ENCODE results near the gene MSH3. TPM values are rescaled to one million over a fixed set of nuclear protein-coding genes. Genes with fewer than 3 reads are reported as not detected.
"Not testable (repeated sequence)": the region's sequence is repeated elsewhere in the genome, so short reads cannot be mapped to it uniquely, and the experiment has no call there.

MSH3 gene
- total RNA-seq, 1 experiment from 2014 or later = 21.9 TPM

DNA sequence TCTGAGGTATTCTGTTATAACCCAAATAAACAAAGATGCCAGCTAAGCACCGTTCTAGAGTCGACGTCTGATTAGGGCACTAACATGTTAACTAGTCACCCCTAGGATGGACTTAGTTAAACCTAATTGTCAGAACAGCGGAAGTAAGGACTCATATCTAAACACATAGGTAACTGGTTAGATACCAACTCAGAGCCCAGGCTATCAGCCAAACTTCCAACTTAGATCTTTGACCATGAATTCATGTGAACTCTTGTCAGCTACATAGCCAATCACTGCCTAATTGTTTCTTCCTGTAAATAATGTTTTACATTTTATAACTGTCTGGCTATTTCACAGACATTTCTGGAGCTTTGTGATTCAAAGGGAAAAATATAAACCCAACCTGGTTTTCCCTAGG is 84.6 kb downstream of the MSH3 start:
- Mint-ChIP-seq H3K27me3 (ENCODE audit: insufficient read depth, unreplicated experiment) (no peaks in the 10 kb centered on the region), H3K9me3 (ENCODE audit: unreplicated experiment) (no peaks in the 10 kb centered on the region), H3K36me3 (ENCODE audit: insufficient read depth, unreplicated experiment) (peaks cover 16% of the 10 kb centered on the region), H3K27ac (ENCODE audit: low read depth, unreplicated experiment) (no peak overlapping the region), H3K4me1 (ENCODE audit: insufficient read depth, unreplicated experiment) (no peaks in the 10 kb centered on the region), H3K4me3 (ENCODE audit: unreplicated experiment) (no peak overlapping the region)
- BruUV-seq (replicated peaks) = no TSS peak
- CTCF ChIA-PET = interaction anchor here (1.5 kb wide), 1 partner anchor 10 kb away, joined by 4 read pairs; no protein-coding TSS in a partner anchor
- intact Hi-C loops (cut with micrococcal nuclease) = no loop called here
- TF ChIP-seq, protein P1, sequence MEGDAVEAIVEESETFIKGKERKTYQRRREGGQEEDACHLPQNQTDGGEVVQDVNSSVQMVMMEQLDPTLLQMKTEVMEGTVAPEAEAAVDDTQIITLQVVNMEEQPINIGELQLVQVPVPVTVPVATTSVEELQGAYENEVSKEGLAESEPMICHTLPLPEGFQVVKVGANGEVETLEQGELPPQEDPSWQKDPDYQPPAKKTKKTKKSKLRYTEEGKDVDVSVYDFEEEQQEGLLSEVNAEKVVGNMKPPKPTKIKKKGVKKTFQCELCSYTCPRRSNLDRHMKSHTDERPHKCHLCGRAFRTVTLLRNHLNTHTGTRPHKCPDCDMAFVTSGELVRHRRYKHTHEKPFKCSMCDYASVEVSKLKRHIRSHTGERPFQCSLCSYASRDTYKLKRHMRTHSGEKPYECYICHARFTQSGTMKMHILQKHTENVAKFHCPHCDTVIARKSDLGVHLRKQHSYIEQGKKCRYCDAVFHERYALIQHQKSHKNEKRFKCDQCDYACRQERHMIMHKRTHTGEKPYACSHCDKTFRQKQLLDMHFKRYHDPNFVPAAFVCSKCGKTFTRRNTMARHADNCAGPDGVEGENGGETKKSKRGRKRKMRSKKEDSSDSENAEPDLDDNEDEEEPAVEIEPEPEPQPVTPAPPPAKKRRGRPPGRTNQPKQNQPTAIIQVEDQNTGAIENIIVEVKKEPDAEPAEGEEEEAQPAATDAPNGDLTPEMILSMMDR (IDR thresholded peaks at IDR 0.05; ENCODE audit: unreplicated experiment) = no peak
- DNase-seq (ENCODE audit: unreplicated experiment) = no peak
- POLR2A ChIA-PET = interaction anchor here (0.9 kb wide), 1 partner anchor 31 kb away, joined by 3 read pairs; no protein-coding TSS in a partner anchor

DNA sequence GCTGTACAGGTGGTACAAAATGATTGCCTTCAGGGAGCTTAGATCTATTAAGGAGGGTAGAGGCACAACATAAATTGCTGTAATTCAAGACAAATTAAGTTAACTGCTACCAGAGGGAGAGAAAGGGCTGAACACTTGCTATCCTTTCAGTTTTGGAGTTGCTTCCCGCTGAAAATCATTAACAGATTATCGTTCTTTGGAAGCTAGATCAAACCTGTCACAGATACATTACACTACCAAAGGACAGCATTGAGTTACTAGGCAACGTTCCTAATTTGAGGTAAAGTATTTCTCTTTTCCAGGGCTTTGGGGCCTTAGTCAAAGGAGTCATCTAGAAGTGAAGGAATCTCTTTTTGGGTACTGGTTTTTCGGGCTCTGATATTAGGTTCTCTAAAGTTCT is 85.0 kb downstream of the MSH3 start:
- no TSS peak for BruUV-seq (replicated peaks)
- TF ChIP-seq, protein P1 (IDR thresholded peaks at IDR 0.05; ENCODE audit: unreplicated experiment) = no peak
- intact Hi-C loops (cut with micrococcal nuclease) = no loop called here
- no peaks in the 10 kb centered on the region for H3K27me3 Mint-ChIP-seq (ENCODE audit: insufficient read depth, unreplicated experiment)
- H3K27ac Mint-ChIP-seq (ENCODE audit: low read depth, unreplicated experiment) = no peak overlapping the region
- H3K4me3 Mint-ChIP-seq (ENCODE audit: unreplicated experiment) = no peak overlapping the region
- peaks cover 18% of the 10 kb centered on the region for H3K36me3 Mint-ChIP-seq (ENCODE audit: insufficient read depth, unreplicated experiment)
- CTCF ChIA-PET = interaction anchor here (1.5 kb wide), 1 partner anchor 11 kb away, joined by 4 read pairs; no protein-coding TSS in a partner anchor
- no peaks in the 10 kb centered on the region for H3K9me3 Mint-ChIP-seq (ENCODE audit: unreplicated experiment)
- no peak for DNase-seq (ENCODE audit: unreplicated experiment)
- POLR2A ChIA-PET = interaction anchor here (0.9 kb wide), 1 partner anchor 31 kb away, joined by 3 read pairs; no protein-coding TSS in a partner anchor
- no peaks in the 10 kb centered on the region for H3K4me1 Mint-ChIP-seq (ENCODE audit: insufficient read depth, unreplicated experiment)

DNA sequence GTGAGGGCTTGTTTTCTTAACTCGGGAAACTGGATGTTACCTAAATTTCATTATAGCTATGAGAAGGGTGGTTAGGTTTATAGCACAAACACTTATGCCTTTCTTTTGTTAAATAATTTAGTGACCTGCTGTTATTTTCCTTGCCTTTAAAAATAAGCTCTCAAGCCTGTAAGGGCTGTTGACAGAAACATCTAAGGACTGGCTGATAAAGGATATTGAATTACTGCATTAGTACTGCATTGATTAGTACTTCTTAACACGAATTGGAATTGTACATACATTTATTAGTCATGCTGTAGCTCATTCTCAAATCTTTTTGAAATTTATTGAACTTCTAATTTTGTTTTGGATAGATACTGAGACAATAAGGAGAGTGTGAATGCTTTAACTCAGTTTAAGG is 85.4 kb downstream of the MSH3 start:
- ChIA-PET POLR2A (interaction anchor here (0.9 kb wide), 1 partner anchor 31 kb away, joined by 3 read pairs; no protein-coding TSS in a partner anchor), CTCF (interaction anchor here (1.5 kb wide), 1 partner anchor 11 kb away, joined by 4 read pairs; no protein-coding TSS in a partner anchor)
- intact Hi-C loops (cut with micrococcal nuclease) = no loop called here
- Mint-ChIP-seq H3K27ac (ENCODE audit: low read depth, unreplicated experiment) (no peak overlapping the region), H3K4me1 (ENCODE audit: insufficient read depth, unreplicated experiment) (no peaks in the 10 kb centered on the region), H3K36me3 (ENCODE audit: insufficient read depth, unreplicated experiment) (peaks cover 17% of the 10 kb centered on the region), H3K4me3 (ENCODE audit: unreplicated experiment) (no peak overlapping the region), H3K9me3 (ENCODE audit: unreplicated experiment) (no peaks in the 10 kb centered on the region), H3K27me3 (ENCODE audit: insufficient read depth, unreplicated experiment) (no peaks in the 10 kb centered on the region)
- BruUV-seq (replicated peaks) = no TSS peak
- TF ChIP-seq, protein P1 (IDR thresholded peaks at IDR 0.05; ENCODE audit: unreplicated experiment) = no peak
- no peak for DNase-seq (ENCODE audit: unreplicated experiment)

DNA sequence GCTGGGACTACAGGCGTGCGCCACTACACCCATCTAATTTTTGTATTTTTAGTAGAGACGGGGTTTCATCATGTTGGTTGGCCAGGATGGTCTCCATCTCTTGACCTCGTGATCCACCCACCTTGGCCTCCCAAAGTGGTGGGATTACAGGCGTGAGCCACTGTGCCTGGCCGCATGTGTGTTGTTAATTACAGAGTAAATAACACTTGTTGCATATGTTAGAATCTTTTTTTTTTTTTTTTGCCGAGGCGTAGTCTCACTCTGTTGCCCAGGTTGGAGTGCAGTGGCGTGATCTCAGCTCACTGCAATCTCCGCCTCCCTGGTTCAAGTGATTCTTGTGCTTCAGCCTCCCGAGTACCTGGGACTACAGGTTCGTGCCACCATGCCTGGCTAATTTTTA is 86.0 kb downstream of the MSH3 start:
- CTCF ChIA-PET = interaction anchor here (0.7 kb wide), 1 partner anchor 260 kb away, joined by 3 read pairs; no protein-coding TSS in a partner anchor
- DNase-seq (ENCODE audit: unreplicated experiment); H3K27me3 Mint-ChIP-seq (ENCODE audit: insufficient read depth, unreplicated experiment); H3K9me3 Mint-ChIP-seq (ENCODE audit: unreplicated experiment); H3K27ac Mint-ChIP-seq (ENCODE audit: low read depth, unreplicated experiment); H3K4me1 Mint-ChIP-seq (ENCODE audit: insufficient read depth, unreplicated experiment); H3K4me3 Mint-ChIP-seq (ENCODE audit: unreplicated experiment); BruUV-seq (replicated peaks); POLR2A ChIA-PET; intact Hi-C loops (cut with micrococcal nuclease): not testable (repeated sequence)
- H3K36me3 Mint-ChIP-seq (ENCODE audit: insufficient read depth, unreplicated experiment) = peaks cover 18% of the 10 kb centered on the region

Measured in MCF 10A (cell line).